SIG-M5 (cell line): ENCODE results near the gene SUDS3.
"Not testable (repeated sequence)": the region's sequence is repeated elsewhere in the genome, so short reads cannot be mapped to it uniquely, and the experiment has no call there.

Experiments
- DNase-seq: peaks from one replicate; lab custom pipeline; 2025; lab: John Stamatoyannopoulos, UW

The SUDS3 gene, protein sequence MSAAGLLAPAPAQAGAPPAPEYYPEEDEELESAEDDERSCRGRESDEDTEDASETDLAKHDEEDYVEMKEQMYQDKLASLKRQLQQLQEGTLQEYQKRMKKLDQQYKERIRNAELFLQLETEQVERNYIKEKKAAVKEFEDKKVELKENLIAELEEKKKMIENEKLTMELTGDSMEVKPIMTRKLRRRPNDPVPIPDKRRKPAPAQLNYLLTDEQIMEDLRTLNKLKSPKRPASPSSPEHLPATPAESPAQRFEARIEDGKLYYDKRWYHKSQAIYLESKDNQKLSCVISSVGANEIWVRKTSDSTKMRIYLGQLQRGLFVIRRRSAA

DNA sequence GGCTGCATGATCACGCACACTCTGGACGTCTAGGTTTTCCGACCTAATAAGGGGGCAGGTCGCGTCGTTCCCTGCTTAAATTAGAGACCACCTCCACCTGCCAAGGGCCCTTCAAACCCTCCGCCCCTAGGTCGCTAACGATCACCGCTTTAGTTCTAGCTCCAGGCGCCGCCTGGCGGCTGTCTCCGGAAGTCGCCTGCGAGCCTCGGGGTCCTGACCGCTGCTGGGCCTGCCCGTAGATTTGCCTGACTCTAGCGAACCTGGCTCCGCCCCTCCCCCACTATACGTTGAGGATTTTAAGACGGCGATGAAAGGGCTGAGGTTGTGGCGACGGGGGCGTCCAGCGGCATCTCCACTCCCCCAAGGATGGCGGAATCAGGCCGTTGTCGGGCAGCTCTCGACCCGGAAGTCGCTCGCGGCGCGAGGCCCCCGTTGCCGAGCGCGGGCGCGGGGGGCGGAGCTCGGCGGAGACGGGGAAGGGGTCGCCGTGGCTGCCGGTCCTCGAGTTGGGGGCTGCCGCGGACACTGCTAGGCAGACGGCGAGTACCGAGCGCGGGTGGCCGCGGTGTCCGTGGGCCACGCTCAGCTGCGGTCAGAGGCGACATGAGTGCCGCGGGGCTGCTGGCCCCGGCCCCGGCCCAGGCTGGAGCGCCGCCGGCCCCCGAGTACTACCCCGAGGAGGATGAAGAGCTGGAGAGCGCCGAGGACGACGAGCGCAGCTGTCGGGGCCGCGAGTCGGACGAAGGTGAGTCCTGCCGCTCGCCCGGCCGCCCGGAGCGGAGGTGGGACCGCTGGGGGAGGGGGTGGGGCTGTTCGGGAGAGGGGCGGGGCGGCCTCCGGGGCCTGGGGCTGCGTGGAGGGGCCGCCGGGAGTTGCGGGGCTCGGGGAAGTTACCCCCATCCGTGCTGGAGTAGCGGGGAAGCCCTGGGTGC, at the start of gene SUDS3:
Gene SUDS3 (plus strand): TSS at position 467 of the 932 bp plus-strand sequence. CDS start 137 bp downstream, at position 604.
- peak; percentile 11 for DNase-seq

DNA sequence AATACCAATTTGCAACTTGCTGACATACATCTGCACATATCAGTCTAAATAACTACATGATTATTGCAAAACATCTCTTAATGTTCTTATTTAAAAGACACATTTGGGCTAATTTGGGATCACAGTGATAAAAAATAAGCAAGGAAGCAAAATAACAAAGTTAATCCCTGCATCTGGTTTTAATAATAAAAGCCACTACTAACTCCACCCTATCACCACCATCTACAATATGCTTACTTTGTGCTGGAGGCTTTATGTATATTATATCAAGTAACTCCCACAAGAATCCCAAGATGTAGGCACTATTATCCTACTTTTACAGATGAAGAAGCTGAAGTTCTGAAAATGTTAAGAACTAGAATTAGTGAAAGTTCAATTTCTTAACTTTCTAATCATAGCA, 49.4 kb upstream of the SUDS3 start:
- no peak for DNase-seq

DNA sequence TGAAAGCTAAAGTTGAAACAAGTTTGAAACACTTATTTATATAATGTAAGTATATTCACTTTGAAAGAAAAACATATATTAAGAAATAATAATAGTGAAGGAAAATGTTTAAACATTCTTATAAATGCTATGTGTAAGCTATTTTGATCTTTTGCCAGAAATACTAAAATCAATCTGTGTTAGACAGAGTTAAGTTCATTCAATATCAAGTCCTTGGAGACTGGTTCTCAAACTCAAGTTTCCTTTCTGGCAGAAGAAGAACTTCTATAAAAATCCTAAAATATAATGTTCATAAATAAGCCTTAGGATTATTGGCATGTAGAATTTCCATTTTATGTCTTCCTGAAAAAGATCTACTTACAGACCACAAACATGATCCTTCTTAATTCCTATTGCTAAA, 49.0 kb upstream of the SUDS3 start:
- DNase-seq = no peak

DNA sequence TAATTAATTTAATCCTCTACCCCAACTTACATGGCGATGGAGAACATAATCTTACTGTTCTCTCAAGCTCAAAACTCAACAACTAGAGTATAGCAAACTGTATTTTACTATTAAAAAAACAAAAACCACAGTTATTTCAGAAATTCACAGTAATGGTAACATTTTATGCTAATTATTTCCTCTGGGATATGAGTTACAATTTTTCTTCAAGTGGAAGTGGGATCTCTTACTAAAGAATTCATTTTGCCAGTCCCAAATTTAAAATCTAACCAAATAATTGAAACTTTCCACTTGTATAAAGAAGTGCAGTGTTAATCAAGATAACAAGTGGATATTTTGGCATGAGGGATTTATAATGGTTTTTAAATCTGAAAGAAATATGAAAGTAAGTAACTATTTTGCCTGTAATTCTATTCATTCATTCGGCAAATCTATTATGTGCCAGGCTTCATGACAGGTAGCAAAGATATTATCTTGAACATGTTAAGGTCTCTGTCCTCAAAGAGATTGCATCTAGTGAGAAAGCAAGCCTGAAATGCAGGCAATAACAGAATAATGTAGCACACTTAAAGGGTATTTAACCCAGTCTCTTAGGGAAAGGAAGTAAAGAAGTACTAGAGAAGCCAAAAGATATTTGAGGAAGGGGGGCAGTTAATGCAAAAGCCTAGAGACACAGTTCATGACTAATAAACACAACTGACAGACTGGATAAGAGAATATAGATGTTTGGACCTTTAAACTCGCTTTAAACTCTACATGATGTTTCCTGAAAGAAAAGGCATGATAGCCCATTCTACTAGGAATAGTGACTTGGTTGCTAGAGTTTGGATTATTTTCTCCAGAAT, 47.6 kb upstream of the SUDS3 start:
- no peak for DNase-seq

DNA sequence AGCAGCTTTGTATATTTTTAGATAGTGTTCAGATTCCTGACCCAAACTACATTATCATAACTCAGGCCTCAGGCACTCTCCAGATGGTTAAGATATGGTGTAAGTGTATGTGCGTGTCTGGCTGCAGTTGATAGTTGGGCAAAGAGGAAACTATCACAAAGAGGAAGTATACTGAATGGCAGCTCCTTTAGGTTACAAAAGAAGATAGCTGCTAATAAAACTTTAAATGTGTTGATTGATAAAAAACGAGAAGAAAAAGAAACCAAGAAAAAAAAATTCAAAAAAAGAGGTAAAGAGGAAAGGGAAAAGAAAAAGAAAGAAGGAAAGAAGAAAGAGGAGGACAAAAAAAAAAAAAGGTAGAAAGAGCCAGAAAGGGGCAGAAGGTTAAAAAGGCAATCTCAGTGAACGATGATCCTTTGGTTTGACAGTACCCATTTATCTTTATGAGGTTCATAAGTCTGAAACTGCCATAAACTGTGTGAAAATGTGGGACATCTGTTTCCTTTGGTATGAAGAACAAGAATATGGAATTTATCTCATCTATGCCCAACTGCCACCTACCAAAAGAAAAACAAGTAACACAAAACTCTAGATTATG, 45.8 kb upstream of the SUDS3 start:
- DNase-seq = peak; percentile 78

DNA sequence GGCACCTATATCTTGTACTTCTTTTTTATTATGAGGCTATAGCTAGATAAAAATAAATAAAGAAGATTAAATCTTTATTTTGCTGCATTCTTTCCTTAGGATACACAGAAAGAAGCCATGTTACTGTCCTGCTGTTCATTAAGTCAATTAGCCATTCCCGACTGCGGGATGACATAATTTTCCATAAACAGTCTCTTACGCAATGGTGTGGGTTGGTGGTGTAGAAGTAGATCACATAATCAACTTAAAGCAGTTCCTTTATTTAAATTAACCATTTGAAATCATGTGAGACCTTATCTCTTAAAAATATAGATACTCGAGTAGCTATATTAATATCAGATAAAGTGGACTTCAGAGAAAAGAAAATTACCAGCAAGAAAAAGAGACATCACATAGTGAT, 43.8 kb upstream of the SUDS3 start:
- peak; percentile 37 for DNase-seq

DNA sequence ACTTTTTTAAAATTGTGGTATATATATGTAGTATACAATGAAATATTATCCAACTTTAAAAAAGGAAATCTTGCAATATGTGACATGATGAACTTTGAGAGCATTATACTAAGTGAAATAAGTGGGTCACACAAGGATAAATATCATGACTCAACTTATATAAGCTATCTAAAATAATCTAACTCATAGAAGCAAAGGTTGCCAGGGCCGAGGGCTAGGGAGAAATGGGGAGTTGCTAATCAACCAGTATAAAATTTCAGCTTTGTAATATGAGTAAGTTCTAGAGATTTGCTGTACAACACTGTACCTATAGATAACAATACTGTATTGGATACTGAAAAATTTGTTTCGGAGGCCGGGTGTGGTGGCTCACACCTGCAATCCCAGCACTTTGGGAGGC, 42.1 kb upstream of the SUDS3 start:
- DNase-seq = no peak

DNA sequence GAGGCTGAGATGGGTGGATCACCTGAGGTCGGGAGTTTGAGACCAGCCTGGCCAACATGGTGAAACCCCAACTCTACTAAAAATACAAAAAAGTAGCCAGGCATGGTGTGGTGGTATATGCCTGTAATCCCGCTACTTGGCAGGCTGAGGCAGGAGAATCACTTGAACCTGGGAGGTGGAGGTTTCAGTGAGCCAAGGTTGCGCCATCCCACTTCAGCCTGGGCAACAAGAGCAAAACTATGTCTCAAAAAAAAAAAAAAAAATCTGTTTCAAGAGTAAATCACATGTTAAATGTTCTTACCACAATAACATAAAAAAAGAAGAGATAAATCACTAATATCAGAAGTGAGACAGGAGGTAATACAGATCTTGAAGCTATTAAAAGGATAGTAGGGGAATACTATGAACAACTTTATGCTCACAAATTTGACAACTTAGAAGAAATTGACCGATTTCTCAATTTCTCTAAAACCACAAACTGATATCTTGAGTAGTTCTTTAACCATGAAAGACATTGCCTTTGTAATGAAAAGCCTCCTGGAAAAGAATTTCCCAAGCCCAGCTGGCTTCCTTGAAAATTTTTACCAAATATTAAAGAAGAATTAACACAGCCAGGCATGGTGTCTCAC, 41.3 kb upstream of the SUDS3 start:
- no peak for DNase-seq

DNA sequence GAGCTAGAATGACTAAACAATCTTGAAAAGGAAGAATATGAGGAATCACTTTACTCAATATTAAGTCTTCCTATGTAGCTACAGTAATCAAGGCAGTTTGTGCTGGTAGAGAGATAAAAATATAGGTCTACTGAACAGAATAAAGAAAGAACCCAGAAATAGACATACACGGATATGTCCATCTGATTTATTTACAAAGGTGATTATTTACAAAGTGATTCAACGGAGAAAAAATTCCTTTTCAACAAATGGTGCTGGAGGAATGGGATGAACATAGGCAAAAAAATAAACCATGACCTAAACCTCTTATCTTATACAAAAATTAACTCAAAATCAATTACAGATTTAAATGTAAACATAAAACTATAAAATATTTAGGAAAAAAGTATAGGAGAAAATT, 40.2 kb upstream of the SUDS3 start:
- DNase-seq = no peak

DNA sequence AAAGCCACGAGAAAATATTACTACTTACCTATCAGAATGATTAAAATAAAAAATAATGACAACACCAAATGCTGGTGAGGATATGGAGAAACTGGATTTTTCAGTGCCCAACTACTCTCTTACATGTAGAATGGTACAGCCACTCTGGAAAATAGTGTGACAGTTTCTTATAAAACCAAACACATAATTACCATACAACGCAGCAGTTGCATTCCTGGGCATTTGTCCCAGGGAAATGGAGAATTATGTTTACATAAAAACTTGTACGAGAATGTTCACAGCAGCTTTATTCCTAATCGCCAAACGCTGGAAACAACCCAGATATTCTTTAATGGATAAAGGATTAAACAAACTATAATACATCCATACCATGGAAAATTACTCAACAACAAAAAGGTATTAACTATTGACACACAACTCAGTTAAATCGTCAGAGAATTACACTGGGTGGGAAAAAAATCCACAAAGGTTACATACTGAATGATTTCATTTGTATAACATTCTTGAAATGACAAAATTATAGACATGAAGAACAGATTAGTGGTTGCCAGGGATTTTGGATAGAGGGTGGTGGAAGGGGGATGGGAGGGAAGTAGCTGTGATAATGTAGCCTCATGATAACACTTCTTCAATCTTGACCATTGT, 39.0 kb upstream of the SUDS3 start:
- DNase-seq = no peak

DNA sequence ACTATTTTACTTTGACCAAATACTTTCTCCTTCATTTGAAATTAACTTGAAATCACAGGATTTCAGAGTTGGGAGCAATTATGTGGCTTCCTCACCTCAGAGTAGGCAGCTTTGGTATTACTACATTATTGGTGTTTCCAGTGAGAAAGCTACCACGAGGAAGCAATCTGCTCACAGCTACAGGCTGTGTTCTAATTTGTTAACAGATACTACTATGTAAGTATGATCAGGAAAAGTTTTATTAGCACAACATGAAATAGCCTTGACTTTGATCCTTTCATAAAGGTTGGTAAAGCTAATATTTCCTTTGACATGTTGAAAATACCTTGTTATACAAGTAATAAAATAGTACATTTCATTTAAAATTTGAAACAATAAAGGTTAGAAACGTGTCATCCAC, 34.3 kb upstream of the SUDS3 start:
- DNase-seq = no peak

DNA sequence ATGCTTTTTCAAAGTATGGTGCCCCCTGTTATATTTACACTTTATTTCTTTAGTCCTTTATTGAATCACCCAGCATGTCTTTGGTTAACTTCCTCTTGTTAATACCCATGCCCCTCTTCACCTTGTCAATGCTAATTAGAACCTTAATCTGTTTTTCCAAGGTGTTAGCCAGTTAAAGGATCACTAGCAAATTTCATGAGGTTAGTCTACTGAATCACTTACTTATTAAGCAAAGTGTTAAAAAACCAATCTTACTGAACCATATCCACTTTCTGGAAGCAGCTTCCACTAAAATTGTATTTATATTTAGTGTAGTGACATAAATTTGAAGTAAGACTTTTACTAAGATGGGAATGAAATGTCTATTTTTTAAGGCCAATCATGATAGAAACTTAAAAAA, 31.5 kb upstream of the SUDS3 start:
- DNase-seq = no peak

DNA sequence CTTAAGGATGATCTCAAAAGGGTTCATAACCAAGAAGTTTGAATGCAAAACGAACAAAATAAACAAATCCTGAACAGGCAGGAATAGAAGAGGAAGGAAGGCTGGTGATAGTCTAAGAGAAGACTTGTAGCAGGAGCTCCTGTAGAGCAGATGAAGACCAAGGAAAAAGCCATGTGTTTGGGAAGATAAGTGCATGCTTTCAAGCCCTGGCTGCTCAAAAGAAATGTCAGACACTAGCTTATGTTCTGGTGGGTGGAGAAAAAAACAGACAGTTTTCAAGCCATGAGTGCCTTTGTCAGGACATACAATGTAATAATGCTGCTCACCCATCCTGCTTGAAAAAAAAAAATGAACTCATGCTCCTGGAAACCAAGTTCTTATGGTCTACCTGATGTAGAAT, 31.0 kb upstream of the SUDS3 start:
- DNase-seq = no peak

DNA sequence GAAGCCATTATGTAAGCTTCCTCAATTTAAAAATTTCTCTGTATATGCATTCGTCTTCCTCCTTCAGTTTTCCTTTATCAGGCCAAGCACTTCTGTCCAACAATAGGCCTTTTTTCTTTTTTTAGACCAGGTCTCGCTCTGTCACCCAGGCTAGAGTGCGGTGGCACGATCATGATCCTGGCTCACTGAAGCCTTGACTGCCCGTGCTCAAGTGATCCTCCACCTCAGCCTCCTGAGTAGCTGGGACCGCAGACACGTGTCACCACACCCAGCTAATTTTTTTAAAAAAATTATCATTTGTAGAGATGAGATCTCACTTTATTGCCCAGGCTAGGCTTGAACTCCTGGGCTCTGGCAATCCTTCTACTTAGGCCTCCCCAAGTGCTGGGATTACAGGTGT, 29.5 kb upstream of the SUDS3 start:
- DNase-seq = no peak

DNA sequence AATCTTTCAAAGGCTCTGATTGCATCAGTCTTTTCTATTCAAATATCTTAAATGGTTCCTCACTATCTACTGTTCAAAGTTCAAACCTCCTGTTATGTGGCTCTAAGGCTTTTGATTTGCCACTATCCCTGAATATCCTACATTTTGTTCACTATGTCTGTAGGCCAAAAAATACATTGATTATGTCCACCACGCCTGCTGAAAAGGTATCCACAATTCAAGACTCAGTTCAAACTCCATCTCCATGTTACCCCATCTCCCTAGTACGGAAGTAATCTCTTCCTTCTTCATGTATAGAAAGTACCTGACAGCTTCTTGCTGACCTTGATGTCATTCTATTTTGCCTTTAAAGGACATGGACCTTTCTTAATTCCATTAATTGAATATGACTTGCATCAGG, 28.4 kb upstream of the SUDS3 start:
- no peak for DNase-seq

DNA sequence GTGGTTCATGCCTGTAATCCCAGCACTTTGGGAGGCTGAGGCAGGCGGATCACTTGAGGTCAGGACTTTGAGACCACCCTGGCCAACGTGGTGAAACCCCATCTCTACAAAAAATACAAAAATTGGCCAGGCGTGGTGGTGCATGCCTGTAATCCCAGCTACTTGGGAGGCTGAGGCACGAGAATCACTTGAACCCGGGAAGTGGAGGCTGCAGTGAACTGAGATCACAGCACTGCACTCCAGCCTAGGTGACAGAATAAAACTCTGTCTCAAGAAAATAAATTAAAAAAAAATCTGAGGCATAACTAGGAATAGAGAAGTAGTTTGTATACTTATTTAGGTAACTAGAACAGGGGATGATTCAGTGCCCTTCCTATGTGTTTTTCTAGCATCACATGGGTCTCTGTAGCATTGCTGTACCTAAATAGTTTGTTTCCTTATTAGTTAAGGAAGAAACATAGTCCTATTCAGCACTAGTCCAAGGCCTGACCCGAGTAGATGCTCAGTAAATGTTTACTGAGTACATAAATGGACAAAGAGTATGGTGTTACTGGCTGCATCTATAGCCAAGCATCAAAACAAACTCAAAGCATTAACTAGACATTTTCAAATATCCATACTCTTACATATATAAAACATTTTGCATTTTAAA, 25.3 kb upstream of the SUDS3 start:
- no peak for DNase-seq

DNA sequence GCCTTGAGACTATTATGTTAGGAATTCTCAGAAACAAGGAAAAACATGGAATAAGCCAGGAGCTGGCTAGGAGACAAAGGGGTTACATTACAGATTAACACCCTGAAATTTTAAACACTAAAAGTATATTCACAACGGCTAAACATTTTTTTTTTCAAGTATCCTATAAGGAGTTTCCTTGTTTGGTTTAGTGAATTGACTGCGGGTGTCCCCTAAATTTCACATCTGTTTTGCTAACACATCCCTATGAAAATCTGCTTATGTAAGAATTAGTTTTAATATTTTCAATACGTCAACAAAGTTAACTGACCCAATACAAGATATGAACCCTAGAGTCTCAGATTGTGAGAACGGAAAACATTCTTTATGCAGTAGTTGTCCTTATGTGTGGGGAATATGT, 22.6 kb upstream of the SUDS3 start:
- DNase-seq = no peak

DNA sequence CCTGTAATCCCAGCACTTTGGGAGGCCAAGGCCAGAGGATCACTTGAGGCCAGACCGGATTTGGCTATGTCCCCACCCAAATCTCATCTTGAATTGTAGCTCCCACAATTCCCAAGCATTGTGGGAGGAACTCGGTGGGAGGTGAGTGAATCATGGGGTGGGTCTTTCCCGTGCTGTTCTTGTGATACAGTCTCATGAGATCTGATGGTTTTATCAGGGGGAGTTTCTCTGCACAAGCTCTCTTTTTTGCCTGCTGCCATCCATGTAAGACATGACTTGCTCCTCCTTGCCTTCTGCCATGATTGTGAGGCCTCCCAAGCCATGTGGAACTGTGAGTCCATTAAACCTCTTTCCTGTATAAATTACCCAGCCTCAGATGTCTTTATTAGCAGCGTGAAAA, 21.9 kb upstream of the SUDS3 start:
- DNase-seq = not testable (repeated sequence)

DNA sequence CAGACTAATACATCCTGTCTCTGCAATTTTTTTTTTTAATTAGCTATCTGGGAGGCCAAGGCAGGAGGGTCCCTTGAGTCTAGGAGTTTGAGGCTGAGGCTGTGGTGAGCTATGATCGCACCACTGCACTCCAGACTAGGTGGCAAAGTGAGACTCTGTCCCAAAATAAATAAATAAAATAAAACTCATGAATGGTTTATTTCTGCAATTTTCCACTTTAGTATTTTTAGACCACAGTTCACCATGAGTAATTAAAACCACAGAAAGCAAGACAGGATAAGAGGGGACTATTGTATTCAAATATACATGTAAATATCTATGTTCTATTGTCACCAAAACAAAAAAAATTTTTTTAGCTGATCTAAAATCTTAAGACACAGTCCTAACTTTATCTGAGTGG, 21.5 kb upstream of the SUDS3 start:
- DNase-seq = no peak

DNA sequence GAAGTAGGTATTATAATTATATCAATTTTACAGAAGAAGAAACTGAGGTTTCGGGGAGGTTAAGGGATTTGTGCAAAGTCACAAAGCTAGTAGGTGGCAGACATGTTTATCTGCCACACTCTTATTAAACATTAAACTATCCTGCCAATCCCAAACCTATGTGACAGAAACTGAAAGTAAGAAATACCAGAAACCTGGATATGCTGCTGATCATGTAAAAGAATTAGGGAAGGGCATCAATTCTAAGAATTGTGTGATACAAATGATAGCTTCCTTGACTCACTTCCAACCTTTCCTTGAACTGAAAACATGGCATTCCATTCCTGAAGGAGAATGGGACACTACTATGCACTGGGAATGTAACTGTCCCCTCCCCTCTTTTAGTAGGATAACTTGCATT, 20.5 kb upstream of the SUDS3 start:
- no peak for DNase-seq
